D721Med (cell line): ENCODE data around the gene CRYBA2.
A peak's percentile ranks its signal among the peaks of the same experiment; 100 is the strongest.

Experiments
- DNase-seq: peaks from one replicate; pipeline ENCODE4 v3.0.0; 2011; ENCODE audit warnings: low spot score; ENCODE audit not compliant: insufficient read length
- FAIRE-seq: peaks from 2 replicates; lab custom pipeline; 2011; peaks lifted over from hg19 to GRCh38; lab: Jason Lieb, UNC
- TF ChIP-seq, protein P1 (sequence below): IDR thresholded peaks from 2 replicates; pipeline ENCODE4 v1.5.1; 2012; ENCODE audit warnings: mild to moderate bottlenecking, control low read depth; ENCODE audit not compliant: insufficient read depth; ENCODE audit errors: missing control alignments

Gene CRYBA2

GRCh38 chr2:219003267-219003634, 10.0 kb upstream of the CRYBA2 start:
- FAIRE-seq (no peak), DNase-seq (no peak)
- TF ChIP-seq, protein P1, sequence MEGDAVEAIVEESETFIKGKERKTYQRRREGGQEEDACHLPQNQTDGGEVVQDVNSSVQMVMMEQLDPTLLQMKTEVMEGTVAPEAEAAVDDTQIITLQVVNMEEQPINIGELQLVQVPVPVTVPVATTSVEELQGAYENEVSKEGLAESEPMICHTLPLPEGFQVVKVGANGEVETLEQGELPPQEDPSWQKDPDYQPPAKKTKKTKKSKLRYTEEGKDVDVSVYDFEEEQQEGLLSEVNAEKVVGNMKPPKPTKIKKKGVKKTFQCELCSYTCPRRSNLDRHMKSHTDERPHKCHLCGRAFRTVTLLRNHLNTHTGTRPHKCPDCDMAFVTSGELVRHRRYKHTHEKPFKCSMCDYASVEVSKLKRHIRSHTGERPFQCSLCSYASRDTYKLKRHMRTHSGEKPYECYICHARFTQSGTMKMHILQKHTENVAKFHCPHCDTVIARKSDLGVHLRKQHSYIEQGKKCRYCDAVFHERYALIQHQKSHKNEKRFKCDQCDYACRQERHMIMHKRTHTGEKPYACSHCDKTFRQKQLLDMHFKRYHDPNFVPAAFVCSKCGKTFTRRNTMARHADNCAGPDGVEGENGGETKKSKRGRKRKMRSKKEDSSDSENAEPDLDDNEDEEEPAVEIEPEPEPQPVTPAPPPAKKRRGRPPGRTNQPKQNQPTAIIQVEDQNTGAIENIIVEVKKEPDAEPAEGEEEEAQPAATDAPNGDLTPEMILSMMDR = no peak

- DNase-seq (peak; percentile 71), FAIRE-seq (no peak)
- TF ChIP-seq, protein P1 = peak; percentile 50
Observed at GRCh38 chr2:219002395-219003266, 9.4 kb upstream of the CRYBA2 start.

DNA sequence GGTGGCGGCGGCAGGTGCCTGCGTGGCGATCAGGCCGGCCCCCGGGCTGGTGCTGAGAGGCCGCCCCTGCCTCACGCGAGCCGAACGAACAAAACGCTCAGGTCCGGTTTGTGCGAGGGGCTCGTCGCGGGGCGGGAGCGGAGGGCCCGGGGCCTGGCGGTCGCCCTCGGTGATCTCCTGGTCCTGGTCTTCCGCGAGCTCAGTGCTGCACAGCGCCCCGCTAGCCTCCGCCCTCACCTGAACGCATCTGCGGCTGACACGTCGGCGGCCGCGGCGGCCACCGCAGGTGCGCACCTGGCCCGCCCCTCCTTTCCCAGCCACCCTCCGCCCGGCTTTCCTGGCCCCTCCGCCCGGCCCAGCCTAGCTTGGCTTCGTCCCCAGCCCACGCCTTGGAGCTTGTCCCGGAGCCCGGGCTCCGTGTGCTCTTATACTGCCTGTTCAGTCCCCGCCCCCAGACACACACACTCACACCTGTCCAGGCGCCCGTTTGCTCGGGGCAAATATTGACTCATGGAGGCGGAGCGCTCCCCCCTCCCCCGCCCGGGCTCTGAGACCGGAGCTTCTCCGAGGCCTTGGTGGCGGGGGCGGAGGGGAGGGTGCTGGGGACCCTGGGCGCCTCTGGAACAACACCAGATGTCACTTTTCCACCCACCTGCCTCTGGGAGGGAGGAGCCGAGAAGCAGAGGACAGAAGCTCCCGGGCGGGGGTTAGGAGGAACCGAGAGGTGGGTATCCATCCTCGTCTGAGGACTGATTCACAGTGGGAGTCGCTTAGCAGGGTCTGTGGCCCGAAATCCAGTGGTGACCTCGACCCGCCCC, 8.6 kb upstream of the CRYBA2 start:
- FAIRE-seq = no peak
- DNase-seq = no peak

DNA sequence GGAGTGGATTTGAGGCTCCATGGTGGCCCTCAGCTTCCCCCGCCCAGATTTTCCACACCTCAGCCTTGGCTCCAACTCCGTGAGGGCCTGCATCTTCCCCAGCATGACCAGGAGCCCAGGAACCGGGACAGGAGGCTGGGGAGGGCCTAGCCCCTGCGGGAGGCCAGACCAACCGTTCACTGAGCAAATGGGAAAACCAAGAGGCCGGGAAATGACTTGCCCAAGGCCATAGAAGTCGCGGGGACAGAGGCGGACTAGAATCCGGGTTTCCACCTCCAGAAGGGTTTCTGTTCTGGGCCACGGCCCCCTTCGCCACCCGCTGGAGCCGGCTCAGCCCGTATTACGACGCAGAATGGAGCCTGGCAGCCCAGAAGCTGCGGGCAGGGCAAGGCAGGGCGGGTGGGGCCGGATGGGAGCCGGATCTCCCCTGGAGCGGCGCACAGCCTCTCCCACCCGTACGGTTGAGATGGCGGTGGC, 7.9 kb upstream of the CRYBA2 start:
- TF ChIP-seq, protein P1 = no peak
- FAIRE-seq = no peak
- no peak for DNase-seq

More for the DNA sequence above, 8.6 kb upstream of the CRYBA2 start:
- TF ChIP-seq, protein P1 = no peak

DNA sequence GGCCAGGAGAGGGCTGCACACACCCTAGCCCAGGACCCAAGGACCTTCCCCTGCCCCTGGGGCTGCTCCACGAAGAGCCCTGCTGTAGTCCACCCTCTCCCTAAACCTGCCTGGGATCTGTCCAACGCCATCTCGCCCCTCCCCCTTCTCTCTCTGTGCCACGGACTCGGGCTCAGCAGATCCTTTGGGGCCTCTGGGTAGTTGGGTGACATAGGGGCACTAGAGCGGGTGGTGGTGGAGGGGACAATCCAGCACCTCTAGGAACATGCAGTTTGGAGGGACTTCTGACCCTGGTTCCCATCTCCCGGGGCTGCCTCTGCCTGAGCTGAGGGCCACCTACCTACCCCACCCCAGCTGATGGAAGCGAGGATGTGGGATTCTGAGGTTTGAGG, 7.3 kb upstream of the CRYBA2 start:
- no peak for FAIRE-seq
- TF ChIP-seq, protein P1 = no peak

DNA sequence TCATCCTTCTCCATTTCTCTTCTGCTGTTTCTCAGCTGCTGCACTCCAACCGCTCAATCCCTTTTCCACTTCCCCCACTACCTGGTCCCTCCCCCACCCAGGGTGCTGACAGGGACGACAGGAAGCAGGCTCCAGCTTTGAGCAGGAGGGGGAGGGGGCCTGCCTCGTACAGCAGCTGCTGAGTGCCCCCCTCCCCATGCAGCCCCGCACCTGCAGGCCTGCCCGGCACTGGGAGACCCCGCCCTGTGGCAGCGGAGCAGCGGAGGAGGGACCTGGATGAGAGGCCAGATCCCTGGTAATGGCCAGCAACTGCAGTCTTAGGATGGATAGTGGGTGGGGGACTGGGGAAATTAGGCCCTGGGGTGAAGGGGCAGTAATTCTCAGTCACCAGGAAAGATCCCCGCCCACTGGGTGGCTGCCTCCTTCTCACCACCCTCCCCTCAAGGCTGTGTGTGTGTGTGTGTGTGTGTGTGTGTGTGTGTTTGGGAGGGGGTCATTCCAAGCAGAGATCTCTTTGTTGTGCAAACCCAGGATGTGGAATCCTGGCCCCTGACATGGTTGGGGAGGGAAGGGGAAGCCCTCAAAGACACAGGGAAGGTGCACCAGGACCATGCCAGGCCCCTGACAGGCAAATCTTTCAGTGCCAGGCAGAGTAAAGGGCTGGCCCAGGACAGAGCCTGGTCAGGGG, 6.8 kb upstream of the CRYBA2 start:
- no peak for DNase-seq
- no peak for FAIRE-seq

More for the DNA sequence above, 7.3 kb upstream of the CRYBA2 start:
- no peak for DNase-seq

More for the DNA sequence above, 6.8 kb upstream of the CRYBA2 start:
- TF ChIP-seq, protein P1 = no peak
